ENCODE data around the gene MTFR1L. TPM values are rescaled to one million over a fixed set of nuclear protein-coding genes. Genes with fewer than 3 reads are reported as not detected.

MTFR1L gene
- total RNA-seq, 2 experiments from 2014 or later = 35.3 to 43.4 TPM

DNA sequence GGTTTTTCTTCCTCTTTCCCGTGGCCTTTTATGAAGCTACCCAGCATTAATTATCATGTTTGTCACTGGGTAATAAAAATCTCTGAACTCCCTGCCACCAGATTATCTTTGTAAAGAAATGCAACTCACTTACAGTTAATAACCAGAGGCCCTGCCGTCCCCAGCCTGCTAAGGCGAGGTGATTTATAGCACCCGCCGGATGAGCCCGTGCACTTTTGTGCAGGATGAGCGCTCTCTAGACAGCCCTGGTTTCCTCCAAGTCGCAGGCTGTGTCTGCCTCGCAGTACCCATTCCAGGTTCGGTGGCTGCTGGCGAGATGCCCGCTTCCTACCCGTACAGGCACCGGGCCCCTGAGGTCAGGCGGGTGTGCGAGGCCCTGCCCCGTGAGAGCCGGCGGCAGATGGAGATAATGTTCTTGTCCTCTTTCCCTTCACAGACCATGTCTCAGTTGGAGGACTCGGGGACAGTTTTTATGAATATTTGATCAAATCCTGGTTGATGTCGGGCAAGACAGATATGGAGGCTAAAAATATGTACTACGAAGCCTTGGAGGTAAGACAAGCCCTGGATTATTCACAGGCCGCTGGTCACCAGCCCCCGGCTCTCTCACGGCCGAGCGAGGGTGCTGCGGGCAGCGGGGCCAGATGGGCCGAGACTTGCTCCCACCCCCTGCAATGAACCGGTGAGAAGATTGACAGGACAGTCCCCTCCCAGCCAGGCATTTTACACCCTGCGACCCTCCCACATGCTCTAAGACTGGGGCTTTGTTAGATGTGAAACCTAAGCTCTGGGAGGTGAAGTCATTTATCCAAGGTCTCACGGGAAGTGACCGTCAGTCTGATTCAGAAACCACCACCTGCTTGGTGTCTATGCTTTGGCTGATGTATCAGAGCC is 48.3 kb upstream of the MTFR1L start:
- Histone ChIP-seq H3K4me2 (ENCODE audit: low read length) (no peak overlapping the region), H3K27ac (ENCODE audit: low read depth, low read length, poor library complexity, severe bottlenecking) (no peak overlapping the region)
- POLR2A ChIA-PET = no interaction called here

DNA sequence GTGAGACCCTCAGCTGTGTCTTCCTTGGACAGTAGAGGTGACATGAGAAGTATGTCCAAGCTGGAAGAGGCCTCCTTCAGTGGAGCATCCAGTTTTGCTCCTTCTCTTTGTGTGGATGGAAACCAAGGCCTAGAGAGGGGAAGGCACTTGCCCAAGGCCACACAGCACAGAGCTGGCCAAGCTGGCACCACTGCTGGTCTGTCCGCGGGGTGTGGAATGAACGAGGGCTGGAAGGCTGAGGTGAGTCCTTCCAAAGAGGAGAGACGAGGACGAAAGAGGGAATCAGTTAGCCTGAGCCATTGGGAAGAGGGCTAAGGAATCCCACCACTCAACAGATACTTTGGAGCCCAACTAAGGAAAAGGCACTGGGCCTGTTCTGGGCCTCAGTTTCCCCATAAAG is 47.6 kb upstream of the MTFR1L start:
- intact Hi-C loops (cut with micrococcal nuclease; ENCODE audit: unreplicated experiment) = no loop called here
- Histone ChIP-seq H3K27ac (ENCODE audit: low read depth, low read length, poor library complexity, severe bottlenecking) (no peak overlapping the region), H3K9me2 (ENCODE audit: insufficient read depth, low read length) (no peaks in the 10 kb centered on the region), H4K20me1 (ENCODE audit: insufficient read depth, low read length) (no peaks in the 10 kb centered on the region), H3K4me2 (ENCODE audit: low read length) (no peak overlapping the region), H3K9me3 (ENCODE audit: low read length) (no peaks in the 10 kb centered on the region), H3K4me1 (ENCODE audit: insufficient read depth, low read length, poor library complexity, severe bottlenecking) (peaks cover 35% of the 10 kb centered on the region), H3K79me2 (ENCODE audit: insufficient read depth, low read depth, low read length) (no peaks in the 10 kb centered on the region), H3K36me3 (ENCODE audit: insufficient read depth, low read length) (no peaks in the 10 kb centered on the region), H3K4me3 (ENCODE audit: low read depth, low read length, poor library complexity, severe bottlenecking) (no peak overlapping the region), H2AFZ (ENCODE audit: low read length) (no peak overlapping the region)
- BruUV-seq (replicated peaks) = no TSS peak
- no peak for DNase-seq (ENCODE audit: low spot score)
- TF ChIP-seq, protein P1, sequence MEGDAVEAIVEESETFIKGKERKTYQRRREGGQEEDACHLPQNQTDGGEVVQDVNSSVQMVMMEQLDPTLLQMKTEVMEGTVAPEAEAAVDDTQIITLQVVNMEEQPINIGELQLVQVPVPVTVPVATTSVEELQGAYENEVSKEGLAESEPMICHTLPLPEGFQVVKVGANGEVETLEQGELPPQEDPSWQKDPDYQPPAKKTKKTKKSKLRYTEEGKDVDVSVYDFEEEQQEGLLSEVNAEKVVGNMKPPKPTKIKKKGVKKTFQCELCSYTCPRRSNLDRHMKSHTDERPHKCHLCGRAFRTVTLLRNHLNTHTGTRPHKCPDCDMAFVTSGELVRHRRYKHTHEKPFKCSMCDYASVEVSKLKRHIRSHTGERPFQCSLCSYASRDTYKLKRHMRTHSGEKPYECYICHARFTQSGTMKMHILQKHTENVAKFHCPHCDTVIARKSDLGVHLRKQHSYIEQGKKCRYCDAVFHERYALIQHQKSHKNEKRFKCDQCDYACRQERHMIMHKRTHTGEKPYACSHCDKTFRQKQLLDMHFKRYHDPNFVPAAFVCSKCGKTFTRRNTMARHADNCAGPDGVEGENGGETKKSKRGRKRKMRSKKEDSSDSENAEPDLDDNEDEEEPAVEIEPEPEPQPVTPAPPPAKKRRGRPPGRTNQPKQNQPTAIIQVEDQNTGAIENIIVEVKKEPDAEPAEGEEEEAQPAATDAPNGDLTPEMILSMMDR (conservative IDR thresholded peaks at IDR 0.05; ENCODE audit: low read length) = no peak
- ChIA-PET CTCF (ENCODE audit: unreplicated experiment) (no interaction called here), POLR2A (no interaction called here)

More for the DNA sequence above, 48.3 kb upstream of the MTFR1L start:
- H3K9me3 ChIP-seq (ENCODE audit: low read length) = no peaks in the 10 kb centered on the region
- no peaks in the 10 kb centered on the region for H4K20me1 ChIP-seq (ENCODE audit: insufficient read depth, low read length)
- no peaks in the 10 kb centered on the region for H3K9me2 ChIP-seq (ENCODE audit: insufficient read depth, low read length)
- CTCF ChIA-PET (ENCODE audit: unreplicated experiment) = no interaction called here
- TF ChIP-seq EZH2phosphoT487 (IDR thresholded peaks at IDR 0.05; ENCODE audit: borderline replicate concordance, low read depth, low read length) = no peak
- TF ChIP-seq, protein P1 (conservative IDR thresholded peaks at IDR 0.05; ENCODE audit: low read length) = no peak
- no peaks in the 10 kb centered on the region for H3K36me3 ChIP-seq (ENCODE audit: insufficient read depth, low read length)
- H2AFZ ChIP-seq (ENCODE audit: low read length) = no peak overlapping the region
- BruUV-seq (replicated peaks) = no TSS peak
- no peak overlapping the region for H3K4me3 ChIP-seq (ENCODE audit: low read depth, low read length, poor library complexity, severe bottlenecking)
- no peaks in the 10 kb centered on the region for H3K79me2 ChIP-seq (ENCODE audit: insufficient read depth, low read depth, low read length)
- intact Hi-C loops (cut with micrococcal nuclease; ENCODE audit: unreplicated experiment) = no loop called here
- DNase-seq (ENCODE audit: low spot score) = peak; percentile 27
- H3K4me1 ChIP-seq (ENCODE audit: insufficient read depth, low read length, poor library complexity, severe bottlenecking) = peaks cover 35% of the 10 kb centered on the region

DNA sequence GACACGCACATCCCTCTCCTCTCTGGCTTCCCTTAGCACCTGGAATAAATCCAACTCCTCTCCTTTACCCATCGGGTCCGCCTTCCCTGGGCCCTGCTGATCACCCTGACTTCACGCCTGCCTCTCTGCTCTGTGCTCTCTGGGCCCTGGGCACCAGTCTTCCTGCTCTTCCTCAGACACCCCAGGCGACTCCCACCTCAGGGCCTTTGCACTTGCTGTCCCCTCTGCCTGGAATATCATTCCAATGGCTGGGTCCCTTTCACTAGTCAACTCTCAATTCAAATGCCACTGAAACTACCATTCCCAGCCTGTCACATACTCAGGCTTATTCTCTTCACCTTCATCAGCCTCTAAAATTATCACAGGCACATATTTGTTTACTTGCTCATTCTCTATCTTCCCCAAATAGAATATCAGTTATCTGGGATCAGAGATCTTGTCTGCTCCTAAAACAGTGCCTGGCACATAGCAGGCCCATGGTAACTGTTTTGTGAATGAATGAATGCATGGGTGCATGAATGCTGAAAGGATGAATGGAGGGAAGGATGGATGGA is 47.0 kb upstream of the MTFR1L start:
- Histone ChIP-seq H3K27ac (ENCODE audit: low read depth, low read length, poor library complexity, severe bottlenecking) (no peak overlapping the region), H4K20me1 (ENCODE audit: insufficient read depth, low read length) (no peaks in the 10 kb centered on the region), H3K79me2 (ENCODE audit: insufficient read depth, low read depth, low read length) (no peaks in the 10 kb centered on the region), H3K4me1 (ENCODE audit: insufficient read depth, low read length, poor library complexity, severe bottlenecking) (peaks cover 41% of the 10 kb centered on the region), H3K9me3 (ENCODE audit: low read length) (no peaks in the 10 kb centered on the region), H3K4me2 (ENCODE audit: low read length) (no peak overlapping the region), H3K9me2 (ENCODE audit: insufficient read depth, low read length) (no peaks in the 10 kb centered on the region), H3K36me3 (ENCODE audit: insufficient read depth, low read length) (no peaks in the 10 kb centered on the region), H3K4me3 (ENCODE audit: low read depth, low read length, poor library complexity, severe bottlenecking) (no peak overlapping the region), H2AFZ (ENCODE audit: low read length) (no peak overlapping the region)
- no TSS peak for BruUV-seq (replicated peaks)
- intact Hi-C loops (cut with micrococcal nuclease; ENCODE audit: unreplicated experiment) = no loop called here
- ChIA-PET POLR2A (no interaction called here), CTCF (ENCODE audit: unreplicated experiment) (no interaction called here)
- TF ChIP-seq, protein P1 (conservative IDR thresholded peaks at IDR 0.05; ENCODE audit: low read length) = no peak
- no peak for TF ChIP-seq EZH2phosphoT487 (IDR thresholded peaks at IDR 0.05; ENCODE audit: borderline replicate concordance, low read depth, low read length)
- no peak for DNase-seq (ENCODE audit: low spot score)

Measured in OCI-LY7 (cell line).